Activated gamma-delta T cell treated with Interleukin-2 at 50 U/mL for 16 hours (primary cell): ENCODE measurements around the gene EFNB2.

Experiments
- DNase-seq: peaks from one replicate; pipeline ENCODE4 v3.0.0-alpha.2; 2020

EFNB2 gene

GRCh38 chr13:106548064-106548696 lies 12.7 kb upstream of the EFNB2 start:
- DNase-seq, result no peak

- no peak for DNase-seq
These were observed 6.4 kb upstream of the EFNB2 start for GRCh38 chr13:106541826-106542225.

- no peak for DNase-seq
These were observed 5.2 kb upstream of the EFNB2 start for GRCh38 chr13:106540613-106541012.

- no peak for DNase-seq
These were observed 2.1 kb upstream of the EFNB2 start for GRCh38 chr13:106537521-106537920.

GRCh38 chr13:106536244-106537034 lies 977 bp upstream of the EFNB2 start:
- DNase-seq, result peak; percentile 89

GRCh38 chr13:106534639-106535551 lies 567 bp downstream of the EFNB2 start:
- peak; percentile 8 for DNase-seq

- DNase-seq, result peak; percentile 16
These were observed 1.4 kb downstream of the EFNB2 start for GRCh38 chr13:106533943-106534638.

- no peak for DNase-seq
These were observed 2.1 kb downstream of the EFNB2 start for GRCh38 chr13:106533101-106533942.

GRCh38 chr13:106532111-106532929 lies 3.1 kb downstream of the EFNB2 start:
- DNase-seq, result no peak

GRCh38 chr13:106530980-106531481 lies 4.4 kb downstream of the EFNB2 start:
- DNase-seq, result no peak

GRCh38 chr13:106530171-106530851 lies 5.2 kb downstream of the EFNB2 start:
- no peak for DNase-seq

- no peak for DNase-seq
These were observed 5.9 kb downstream of the EFNB2 start for GRCh38 chr13:106529415-106530170.

- no peak for DNase-seq
These were observed 6.6 kb downstream of the EFNB2 start for GRCh38 chr13:106528718-106529414.

GRCh38 chr13:106527826-106528225 lies 7.6 kb downstream of the EFNB2 start:
- no peak for DNase-seq

GRCh38 chr13:106527445-106527801 lies 8.0 kb downstream of the EFNB2 start:
- no peak for DNase-seq

GRCh38 chr13:106526738-106527444 lies 8.6 kb downstream of the EFNB2 start:
- DNase-seq, result no peak

- DNase-seq, result no peak
These were observed 9.6 kb downstream of the EFNB2 start for GRCh38 chr13:106525865-106526264.

- DNase-seq, result no peak
These were observed 11.4 kb downstream of the EFNB2 start for GRCh38 chr13:106524108-106524507.
